Measurements from ENCODE around the gene SPTBN4. TPM values are rescaled to one million over a fixed set of nuclear protein-coding genes. Genes with fewer than 3 reads are reported as not detected.
A peak's percentile ranks its signal among the peaks of the same experiment; 100 is the strongest.
"Not testable (repeated sequence)": the region's sequence is repeated elsewhere in the genome, so short reads cannot be mapped to it uniquely, and the experiment has no call there.

SPTBN4 gene
- total and polyA plus RNA-seq, 8 donors: 1.4 to 18.1 (median 2.2) TPM; not detected in 1

- intact Hi-C loops (cut with DNase I; ENCODE audit: low total_unique reads): no loop called here
- no peaks in the 10 kb centered on the region for H3K27me3 ChIP-seq
- WGBS, 5 donors: 40 to 66% (median 60%) methylated on average over 5 of the region's 5 CpGs
- TF ChIP-seq CTCF (IDR thresholded peaks at IDR 0.05) (no peak), EP300 (IDR thresholded peaks at IDR 0.05) (no peak), POLR2AphosphoS5 (IDR thresholded peaks at IDR 0.05) (no peak), POLR2A (IDR thresholded peaks at IDR 0.05) (no peak)
- peaks cover 0 to 6% (median 3%) of the 10 kb centered on the region in 4 donors for H3K4me1 ChIP-seq
- H3K36me3 ChIP-seq: peaks cover 15 to 82% (median 67%) of the 10 kb centered on the region in 4 donors
- H3K9me3 ChIP-seq: no peaks in the 10 kb centered on the region
- DNase-seq: no peak
- no peak overlapping the region for H3K4me3 ChIP-seq
- peak overlapping the region in 1 of 5 donors; percentile 18 for H3K27ac ChIP-seq
Measured at GRCh38 chr19:40453151-40453735, 13.6 kb upstream of the SPTBN4 start.

GRCh38 chr19:40453943-40454342, 12.9 kb upstream of the SPTBN4 start:
- H3K27me3 ChIP-seq; H3K9me3 ChIP-seq; H3K4me1 ChIP-seq; H3K27ac ChIP-seq; H3K4me3 ChIP-seq; intact Hi-C loops (cut with DNase I; ENCODE audit: low total_unique reads); DNase-seq: not testable (repeated sequence)
- H3K36me3 ChIP-seq: peaks cover 16 to 82% (median 67%) of the 10 kb centered on the region in 4 donors
- 86 to 98% (median 96%) methylated on average over 6 of the region's 6 CpGs for WGBS, 5 donors

GRCh38 chr19:40457048-40457447, 9.8 kb upstream of the SPTBN4 start:
- no peaks in the 10 kb centered on the region for H3K27me3 ChIP-seq
- no peak overlapping the region for H3K4me3 ChIP-seq
- 86 to 93% (median 91%) methylated on average over 5 of the region's 5 CpGs for WGBS, 5 donors
- intact Hi-C loops (cut with DNase I; ENCODE audit: low total_unique reads): no loop called here
- peaks cover 7 to 24% (median 14%) of the 10 kb centered on the region in 4 donors for H3K4me1 ChIP-seq
- no peak overlapping the region for H3K27ac ChIP-seq
- H3K9me3 ChIP-seq: no peaks in the 10 kb centered on the region
- peaks cover 9 to 60% (median 48%) of the 10 kb centered on the region in 4 donors for H3K36me3 ChIP-seq
- DNase-seq: no peak
- no peak for TF ChIP-seq EP300 (IDR thresholded peaks at IDR 0.05)
- TF ChIP-seq POLR2A (IDR thresholded peaks at IDR 0.05): no peak

GRCh38 chr19:40457953-40458596, 8.7 kb upstream of the SPTBN4 start:
- WGBS, 5 donors: 84 to 91% (median 90%) methylated on average over 20 to 27 of the region's 27 CpGs
- Histone ChIP-seq H3K4me1 (peaks cover 11 to 27% (median 19%) of the 10 kb centered on the region in 4 donors), H3K27ac (no peak overlapping the region), H3K27me3 (no peaks in the 10 kb centered on the region), H3K36me3 (peaks cover 9 to 58% (median 48%) of the 10 kb centered on the region in 4 donors), H3K9me3 (no peaks in the 10 kb centered on the region), H3K4me3 (no peak overlapping the region)
- TF ChIP-seq CTCF (IDR thresholded peaks at IDR 0.05) (no peak), EP300 (IDR thresholded peaks at IDR 0.05) (no peak), POLR2AphosphoS5 (IDR thresholded peaks at IDR 0.05) (no peak), POLR2A (IDR thresholded peaks at IDR 0.05) (no peak)
- intact Hi-C loops (cut with DNase I; ENCODE audit: low total_unique reads): no loop called here
- no peak for DNase-seq

GRCh38 chr19:40458597-40458974, 8.2 kb upstream of the SPTBN4 start:
- TF ChIP-seq CTCF (IDR thresholded peaks at IDR 0.05): no peak
- TF ChIP-seq EP300 (IDR thresholded peaks at IDR 0.05): no peak
- TF ChIP-seq POLR2A (IDR thresholded peaks at IDR 0.05): no peak
- no peak for TF ChIP-seq POLR2AphosphoS5 (IDR thresholded peaks at IDR 0.05)
- no peak overlapping the region for H3K27ac ChIP-seq
- peaks cover 13 to 26% (median 21%) of the 10 kb centered on the region in 4 donors for H3K4me1 ChIP-seq
- no peaks in the 10 kb centered on the region for H3K27me3 ChIP-seq
- intact Hi-C loops (cut with DNase I; ENCODE audit: low total_unique reads): no loop called here
- H3K9me3 ChIP-seq: no peaks in the 10 kb centered on the region
- peaks cover 9 to 53% (median 48%) of the 10 kb centered on the region in 4 donors for H3K36me3 ChIP-seq
- WGBS, 5 donors: 97 to 100% (median 99%) methylated on average over 3 of the region's 3 CpGs
- no peak overlapping the region for H3K4me3 ChIP-seq
- DNase-seq: no peak
